GM21528 (cell line): ENCODE data around the gene CCDC15.
"Not testable (repeated sequence)": the region's sequence is repeated elsewhere in the genome, so short reads cannot be mapped to it uniquely, and the experiment has no call there.

Source experiments
- ATAC-seq: cut with Tn5 transposase; IDR thresholded peaks from one replicate; pipeline ENCODE4 v1.9.1; 2021; ENCODE audit warnings: mild to moderate bottlenecking, moderate library complexity; ENCODE audit not compliant: unreplicated experiment, low FRiP score

CCDC15 gene

GRCh38 chr11:125079151-125079877, 125.3 kb downstream of the CCDC15 start:
- no peak for ATAC-seq

- ATAC-seq: no peak
Measured at GRCh38 chr11:125079878-125080530, 126.0 kb downstream of the CCDC15 start.

- no peak for ATAC-seq
Measured at GRCh38 chr11:125080531-125080911, 126.5 kb downstream of the CCDC15 start.

DNA sequence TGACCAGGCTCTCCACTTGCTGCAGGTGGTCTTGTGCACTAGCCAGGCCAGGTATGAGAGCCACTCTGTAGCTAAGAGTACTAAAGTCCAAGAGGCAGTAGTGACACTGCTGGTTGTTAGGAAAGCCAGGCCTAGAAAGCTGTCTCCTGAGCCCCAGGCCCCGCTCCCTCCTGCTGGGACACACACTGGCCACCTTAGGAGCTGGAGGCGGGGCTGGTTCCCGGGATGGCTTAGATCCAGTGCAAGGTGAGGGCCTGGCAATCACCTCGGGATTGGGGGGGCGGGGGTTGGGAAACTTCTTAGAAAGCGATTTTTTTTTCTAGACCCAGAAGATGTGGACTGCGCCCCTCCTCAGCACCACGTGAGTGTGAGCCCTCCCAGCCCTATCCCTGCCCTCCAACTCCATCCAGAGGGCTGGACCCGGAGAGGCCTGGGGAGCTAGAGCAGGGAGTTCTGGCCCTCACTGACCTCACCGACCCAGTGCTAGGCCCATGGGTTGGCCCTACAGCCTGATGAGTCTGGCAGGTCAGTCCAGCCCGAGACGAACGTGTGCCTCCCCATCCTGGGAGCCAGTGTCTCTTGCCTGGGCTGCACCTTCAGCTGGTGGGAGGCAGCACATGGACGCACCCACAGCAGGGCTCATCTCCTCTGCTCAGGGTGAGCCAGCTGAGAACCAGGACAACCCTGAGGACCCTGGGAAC, 127.2 kb downstream of the CCDC15 start:
- ATAC-seq: no peak

DNA sequence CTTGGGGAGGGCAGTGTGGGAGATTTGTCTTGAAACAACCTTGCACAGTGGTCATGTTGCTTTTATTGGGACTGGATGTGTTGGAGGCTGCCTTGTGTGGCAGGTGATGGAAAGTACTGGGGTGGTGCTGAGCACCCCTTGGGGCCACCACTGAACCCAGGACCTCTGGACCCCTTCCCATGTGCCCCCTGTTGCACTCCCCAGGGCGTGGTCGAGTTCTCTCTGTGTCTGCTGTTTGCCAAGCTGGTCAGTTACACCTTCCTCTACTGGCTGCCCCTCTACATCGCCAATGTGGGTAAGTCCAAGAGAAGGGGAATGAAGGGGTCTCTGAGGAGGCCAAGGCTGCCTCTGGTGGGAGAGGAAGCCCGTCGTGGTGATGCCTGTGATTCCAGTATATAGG, 128.0 kb downstream of the CCDC15 start:
- no peak for ATAC-seq

GRCh38 chr11:125082611-125083311, 128.8 kb downstream of the CCDC15 start:
- no peak for ATAC-seq

DNA sequence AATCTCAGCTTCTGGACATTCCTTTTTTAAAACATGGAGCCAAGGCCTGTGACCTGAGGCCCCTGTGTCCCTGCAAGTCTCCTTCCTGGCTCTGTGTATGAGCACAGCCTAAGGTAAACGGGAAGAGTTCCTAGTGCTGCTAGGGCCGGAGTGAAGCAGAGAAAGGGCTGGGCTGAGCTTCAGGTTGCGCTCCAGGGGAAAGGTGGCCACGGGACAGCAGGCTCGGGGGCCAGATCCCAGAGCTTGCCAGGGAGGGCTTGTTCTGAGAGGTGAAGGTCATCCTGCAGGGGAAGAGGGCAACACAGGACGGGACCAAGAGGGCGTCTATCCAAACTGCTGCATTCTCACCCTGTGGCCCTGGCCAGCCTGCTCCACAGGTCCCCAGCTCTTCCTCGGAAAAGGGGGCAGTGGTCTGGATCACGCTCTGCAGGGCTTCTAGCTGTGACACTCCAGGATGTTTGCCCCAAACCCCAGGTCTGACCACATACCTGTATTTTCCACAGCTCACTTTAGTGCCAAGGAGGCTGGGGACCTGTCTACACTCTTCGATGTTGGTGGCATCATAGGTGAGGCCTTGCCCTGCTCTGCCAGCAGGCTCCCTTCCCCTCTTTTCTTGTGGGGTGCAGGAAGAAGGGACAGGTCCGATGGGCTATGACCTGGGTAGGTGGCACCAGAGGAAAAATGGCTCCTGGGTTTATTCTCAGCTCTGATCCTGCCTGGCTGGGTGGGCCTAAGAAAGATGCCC, 129.5 kb downstream of the CCDC15 start:
- ATAC-seq: no peak

DNA sequence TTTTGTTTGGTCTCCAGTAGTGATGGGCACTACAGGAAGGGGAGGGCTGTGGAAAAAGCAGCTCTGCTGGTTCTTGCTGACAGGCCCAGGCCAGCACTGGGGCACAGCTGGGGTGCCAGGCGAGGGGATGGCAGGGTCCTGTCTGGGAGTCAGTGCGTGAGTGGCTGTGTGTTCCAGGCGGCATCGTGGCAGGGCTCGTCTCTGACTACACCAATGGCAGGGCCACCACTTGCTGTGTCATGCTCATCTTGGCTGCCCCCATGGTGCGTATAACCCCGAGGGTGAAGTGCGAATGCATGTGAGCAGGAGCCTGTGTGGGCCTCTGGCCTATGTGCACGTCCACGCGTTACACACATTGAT, 130.0 kb downstream of the CCDC15 start:
- ATAC-seq: no peak

DNA sequence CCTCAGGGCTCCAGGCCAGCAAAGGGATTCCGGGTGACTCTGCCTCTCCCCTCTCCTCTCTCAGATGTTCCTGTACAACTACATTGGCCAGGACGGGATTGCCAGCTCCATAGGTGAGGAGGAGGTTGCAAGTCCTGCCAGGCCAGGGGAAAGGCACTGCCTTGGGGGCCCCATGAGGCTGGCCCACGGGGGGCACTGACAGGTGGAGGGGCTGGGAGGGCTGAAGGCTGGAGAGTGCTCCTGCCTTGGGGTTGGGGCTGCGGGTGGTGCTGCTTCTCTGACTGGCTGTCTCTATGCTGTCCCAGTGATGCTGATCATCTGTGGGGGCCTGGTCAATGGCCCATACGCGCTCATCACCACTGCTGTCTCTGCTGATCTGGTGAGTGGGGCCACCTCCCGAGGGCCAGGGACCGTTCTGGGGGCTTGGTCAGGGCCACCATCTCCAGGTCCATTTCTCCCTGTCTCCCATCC, 130.8 kb downstream of the CCDC15 start:
- no peak for ATAC-seq

DNA sequence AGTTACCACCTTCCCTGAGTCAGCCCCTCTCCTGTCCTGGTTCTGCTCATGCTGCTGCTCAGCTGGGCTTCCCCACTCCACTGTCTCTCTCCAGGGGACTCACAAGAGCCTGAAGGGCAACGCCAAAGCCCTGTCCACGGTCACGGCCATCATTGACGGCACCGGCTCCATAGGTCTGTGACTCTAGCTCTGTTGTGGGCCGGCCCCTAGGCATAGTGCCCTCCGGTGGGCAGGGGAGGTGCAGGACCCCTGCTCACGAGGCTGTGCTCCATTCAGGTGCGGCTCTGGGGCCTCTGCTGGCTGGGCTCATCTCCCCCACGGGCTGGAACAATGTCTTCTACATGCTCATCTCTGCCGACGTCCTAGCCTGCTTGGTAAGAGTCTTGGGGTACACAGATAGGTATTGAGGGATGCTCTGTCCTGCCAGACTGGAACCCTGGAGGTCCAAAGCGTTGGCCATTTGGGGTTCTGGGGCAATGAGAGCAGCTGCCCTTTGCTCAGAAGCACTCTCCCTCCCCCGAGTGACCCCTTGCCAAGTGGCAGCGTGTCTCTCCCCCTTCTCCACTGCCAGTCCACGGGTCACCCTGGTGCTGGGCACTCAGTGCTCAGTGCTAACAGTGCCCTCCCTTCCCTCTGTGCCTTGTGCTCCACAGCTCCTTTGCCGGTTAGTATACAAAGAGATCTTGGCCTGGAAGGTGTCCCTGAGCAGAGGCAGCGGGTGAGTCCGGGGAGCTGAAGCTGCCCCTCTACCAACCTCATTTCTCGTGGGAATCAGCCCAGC, 131.5 kb downstream of the CCDC15 start:
- ATAC-seq: no peak

GRCh38 chr11:125086633-125087296, 132.8 kb downstream of the CCDC15 start:
- no peak for ATAC-seq

GRCh38 chr11:125088123-125088522, 134.1 kb downstream of the CCDC15 start:
- no peak for ATAC-seq

DNA sequence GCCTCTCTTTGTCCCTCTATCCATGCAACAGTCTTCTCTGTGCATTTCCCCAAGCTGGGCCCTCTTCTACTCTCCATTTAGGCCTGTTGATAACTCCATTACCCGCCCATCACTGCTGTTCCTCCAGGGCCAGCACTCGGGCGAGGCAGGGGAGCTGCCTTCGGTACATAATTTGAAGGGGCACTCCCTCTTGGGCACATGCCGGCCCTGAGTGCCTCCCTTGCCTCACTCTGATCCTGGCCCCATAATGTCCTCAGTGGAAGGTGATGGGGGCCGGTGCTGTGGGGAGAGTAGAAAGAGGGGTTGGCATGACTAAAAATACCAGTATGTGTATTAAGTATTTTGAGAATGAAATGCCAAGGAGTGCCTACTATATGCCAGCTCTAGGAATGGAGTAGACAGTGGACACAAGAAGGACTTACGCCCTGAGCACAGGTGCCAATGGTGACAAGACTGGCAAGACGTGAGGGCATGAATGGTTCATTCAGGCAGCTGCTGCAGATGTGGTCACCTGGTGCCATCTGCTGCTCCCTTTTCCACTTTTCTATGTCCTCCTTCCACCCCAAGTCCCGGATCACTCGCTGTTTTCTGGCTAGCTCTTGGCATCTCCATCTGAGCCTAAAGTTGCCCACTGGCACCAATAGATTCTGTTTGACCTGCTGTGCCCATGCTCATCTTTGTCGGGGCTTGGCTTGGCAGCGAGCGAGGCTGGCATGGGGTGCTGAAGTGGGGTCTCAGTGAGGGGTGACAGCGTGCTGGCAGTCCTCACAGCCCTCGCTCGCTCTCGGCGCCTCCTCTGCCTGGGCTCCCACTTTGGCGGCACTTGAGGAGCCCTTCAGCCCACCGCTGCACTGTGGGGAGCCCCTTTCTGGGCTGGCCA, 134.8 kb downstream of the CCDC15 start:
- no peak for ATAC-seq

DNA sequence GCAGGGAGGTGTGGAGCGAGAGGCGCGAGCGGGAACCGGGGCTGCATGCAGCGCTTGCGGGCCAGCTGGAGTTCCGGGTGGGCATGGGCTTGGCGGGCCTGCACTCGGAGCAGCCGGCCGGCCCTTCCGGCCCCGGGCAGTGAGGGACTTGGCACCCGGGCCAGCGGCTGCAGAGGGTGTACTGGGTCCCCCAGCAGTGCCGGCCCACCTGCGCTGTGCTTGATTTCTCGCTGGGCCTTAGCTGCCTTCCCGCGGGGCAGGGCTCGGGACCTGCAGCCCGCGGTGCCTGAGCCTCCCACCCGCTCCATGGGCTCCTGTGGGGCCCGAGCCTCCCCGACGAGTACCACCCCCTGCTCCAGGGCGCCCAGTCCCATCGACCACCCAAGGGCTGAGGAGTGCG, 135.5 kb downstream of the CCDC15 start:
- ATAC-seq: not testable (repeated sequence)

- not testable (repeated sequence) for ATAC-seq
Measured at GRCh38 chr11:125090151-125090550, 136.1 kb downstream of the CCDC15 start.

DNA sequence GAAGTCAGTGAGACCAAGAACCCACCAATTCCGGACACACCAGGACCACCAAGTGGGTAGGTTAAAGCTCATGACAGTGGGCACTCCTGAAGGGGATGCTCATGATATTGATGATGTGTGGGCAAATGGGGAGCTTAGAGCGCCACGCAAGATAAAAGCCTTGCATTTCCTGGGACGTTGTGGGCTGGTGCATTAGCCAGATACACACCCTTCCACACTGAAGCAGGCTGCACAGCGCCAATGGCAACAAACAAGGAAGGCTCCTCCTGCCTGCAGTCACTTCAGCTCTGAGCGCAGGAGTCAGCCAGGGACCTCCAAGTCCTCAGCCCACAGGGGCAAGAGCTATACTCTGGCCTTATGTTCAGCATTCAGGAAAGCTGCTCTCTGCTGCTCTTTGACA, 136.8 kb downstream of the CCDC15 start:
- no peak for ATAC-seq
